ENCODE data around the gene GALNT18.

- TF ChIP-seq, protein P1, sequence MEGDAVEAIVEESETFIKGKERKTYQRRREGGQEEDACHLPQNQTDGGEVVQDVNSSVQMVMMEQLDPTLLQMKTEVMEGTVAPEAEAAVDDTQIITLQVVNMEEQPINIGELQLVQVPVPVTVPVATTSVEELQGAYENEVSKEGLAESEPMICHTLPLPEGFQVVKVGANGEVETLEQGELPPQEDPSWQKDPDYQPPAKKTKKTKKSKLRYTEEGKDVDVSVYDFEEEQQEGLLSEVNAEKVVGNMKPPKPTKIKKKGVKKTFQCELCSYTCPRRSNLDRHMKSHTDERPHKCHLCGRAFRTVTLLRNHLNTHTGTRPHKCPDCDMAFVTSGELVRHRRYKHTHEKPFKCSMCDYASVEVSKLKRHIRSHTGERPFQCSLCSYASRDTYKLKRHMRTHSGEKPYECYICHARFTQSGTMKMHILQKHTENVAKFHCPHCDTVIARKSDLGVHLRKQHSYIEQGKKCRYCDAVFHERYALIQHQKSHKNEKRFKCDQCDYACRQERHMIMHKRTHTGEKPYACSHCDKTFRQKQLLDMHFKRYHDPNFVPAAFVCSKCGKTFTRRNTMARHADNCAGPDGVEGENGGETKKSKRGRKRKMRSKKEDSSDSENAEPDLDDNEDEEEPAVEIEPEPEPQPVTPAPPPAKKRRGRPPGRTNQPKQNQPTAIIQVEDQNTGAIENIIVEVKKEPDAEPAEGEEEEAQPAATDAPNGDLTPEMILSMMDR (IDR thresholded peaks at IDR 0.05; ENCODE audit: low read depth, low read length, missing input control): no peak
- TF ChIP-seq YY1 (IDR thresholded peaks at IDR 0.05) (no peak), NR2F2 (IDR thresholded peaks at IDR 0.05) (no peak), JUND (IDR thresholded peaks at IDR 0.05) (no peak), REST (IDR thresholded peaks at IDR 0.05) (no peak), TAF1 (conservative IDR thresholded peaks at IDR 0.05) (no peak), SP1 (IDR thresholded peaks at IDR 0.05) (no peak), EGR1 (IDR thresholded peaks at IDR 0.05; ENCODE audit: low read depth in 2 of 2) (no peak), ZBTB33 (IDR thresholded peaks at IDR 0.05) (no peak), FOXA1 (IDR thresholded peaks at IDR 0.05) (no peak), RAD21 (IDR thresholded peaks at IDR 0.05) (no peak)
- TF ChIP-seq, protein P2, sequence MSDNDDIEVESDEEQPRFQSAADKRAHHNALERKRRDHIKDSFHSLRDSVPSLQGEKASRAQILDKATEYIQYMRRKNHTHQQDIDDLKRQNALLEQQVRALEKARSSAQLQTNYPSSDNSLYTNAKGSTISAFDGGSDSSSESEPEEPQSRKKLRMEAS (IDR thresholded peaks at IDR 0.05): no peak
Measured at GRCh38 chr11:11458001-11458400, 163.8 kb downstream of the GALNT18 start.

Data from liver (tissue), 3 donors.